ENCODE data around the gene CMTM8. TPM values are rescaled to one million over a fixed set of nuclear protein-coding genes. Genes with fewer than 3 reads are reported as not detected.

Gene CMTM8
- total RNA-seq, 1 donor from 2014 or later, result 5.7 TPM

- DNase-seq, result no peak
- Histone ChIP-seq H3K36me3 (no peaks in the 10 kb centered on the region), H3K4me1 (peaks cover 13% of the 10 kb centered on the region), H3K9me3 (replicated peaks) (peaks cover 9% of the 10 kb centered on the region), H3K4me3 (no peak overlapping the region), H3K27me3 (ENCODE audit: low read depth) (no peaks in the 10 kb centered on the region), H3K27ac (replicated peaks) (no peak overlapping the region)
- TF ChIP-seq, protein P1, sequence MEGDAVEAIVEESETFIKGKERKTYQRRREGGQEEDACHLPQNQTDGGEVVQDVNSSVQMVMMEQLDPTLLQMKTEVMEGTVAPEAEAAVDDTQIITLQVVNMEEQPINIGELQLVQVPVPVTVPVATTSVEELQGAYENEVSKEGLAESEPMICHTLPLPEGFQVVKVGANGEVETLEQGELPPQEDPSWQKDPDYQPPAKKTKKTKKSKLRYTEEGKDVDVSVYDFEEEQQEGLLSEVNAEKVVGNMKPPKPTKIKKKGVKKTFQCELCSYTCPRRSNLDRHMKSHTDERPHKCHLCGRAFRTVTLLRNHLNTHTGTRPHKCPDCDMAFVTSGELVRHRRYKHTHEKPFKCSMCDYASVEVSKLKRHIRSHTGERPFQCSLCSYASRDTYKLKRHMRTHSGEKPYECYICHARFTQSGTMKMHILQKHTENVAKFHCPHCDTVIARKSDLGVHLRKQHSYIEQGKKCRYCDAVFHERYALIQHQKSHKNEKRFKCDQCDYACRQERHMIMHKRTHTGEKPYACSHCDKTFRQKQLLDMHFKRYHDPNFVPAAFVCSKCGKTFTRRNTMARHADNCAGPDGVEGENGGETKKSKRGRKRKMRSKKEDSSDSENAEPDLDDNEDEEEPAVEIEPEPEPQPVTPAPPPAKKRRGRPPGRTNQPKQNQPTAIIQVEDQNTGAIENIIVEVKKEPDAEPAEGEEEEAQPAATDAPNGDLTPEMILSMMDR (IDR thresholded peaks at IDR 0.05; ENCODE audit: borderline replicate concordance), result no peak
- intact Hi-C loops (cut with micrococcal nuclease), result no loop called here
Observed at GRCh38 chr3:32217339-32217738, 21.1 kb upstream of the CMTM8 start.

DNA sequence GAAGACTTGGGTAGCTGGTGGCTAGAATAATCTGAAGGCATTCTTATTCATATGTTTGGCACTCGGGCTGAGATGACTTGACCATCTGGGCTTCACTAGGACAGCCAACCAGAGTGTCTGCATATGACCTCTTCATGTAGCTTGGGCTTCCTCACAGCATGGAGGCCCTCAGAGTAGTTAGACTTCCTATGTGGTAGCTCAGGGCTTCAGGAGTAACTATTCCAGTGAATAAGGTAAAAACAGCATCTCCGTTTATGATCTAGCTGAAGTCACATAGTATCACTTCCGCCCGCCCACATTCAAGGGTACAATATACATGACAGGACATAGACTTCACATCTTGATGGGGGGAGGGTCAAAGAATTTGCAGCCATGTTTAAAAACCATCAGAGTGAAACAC lies 18.9 kb upstream of the CMTM8 start:
- Histone ChIP-seq H3K4me1 (peaks cover 13% of the 10 kb centered on the region), H3K36me3 (no peaks in the 10 kb centered on the region), H3K4me3 (no peak overlapping the region), H3K9me3 (replicated peaks) (peaks cover 9% of the 10 kb centered on the region), H3K27ac (replicated peaks) (no peak overlapping the region), H3K27me3 (ENCODE audit: low read depth) (no peaks in the 10 kb centered on the region)
- TF ChIP-seq, protein P1 (IDR thresholded peaks at IDR 0.05; ENCODE audit: borderline replicate concordance), result no peak
- intact Hi-C loops (cut with micrococcal nuclease), result no loop called here
- DNase-seq, result no peak

- peaks cover 9% of the 10 kb centered on the region for H3K9me3 ChIP-seq (replicated peaks)
- H3K4me1 ChIP-seq, result peaks cover 10% of the 10 kb centered on the region
- intact Hi-C loops (cut with micrococcal nuclease), result no loop called here
- H3K27me3 ChIP-seq (ENCODE audit: low read depth), result no peaks in the 10 kb centered on the region
- H3K4me3 ChIP-seq, result no peak overlapping the region
- TF ChIP-seq, protein P1 (IDR thresholded peaks at IDR 0.05; ENCODE audit: borderline replicate concordance), result no peak
- H3K27ac ChIP-seq (replicated peaks), result no peak overlapping the region
- DNase-seq, result no peak
- no peaks in the 10 kb centered on the region for H3K36me3 ChIP-seq
Observed at GRCh38 chr3:32220006-32220405, 18.5 kb upstream of the CMTM8 start.

DNA sequence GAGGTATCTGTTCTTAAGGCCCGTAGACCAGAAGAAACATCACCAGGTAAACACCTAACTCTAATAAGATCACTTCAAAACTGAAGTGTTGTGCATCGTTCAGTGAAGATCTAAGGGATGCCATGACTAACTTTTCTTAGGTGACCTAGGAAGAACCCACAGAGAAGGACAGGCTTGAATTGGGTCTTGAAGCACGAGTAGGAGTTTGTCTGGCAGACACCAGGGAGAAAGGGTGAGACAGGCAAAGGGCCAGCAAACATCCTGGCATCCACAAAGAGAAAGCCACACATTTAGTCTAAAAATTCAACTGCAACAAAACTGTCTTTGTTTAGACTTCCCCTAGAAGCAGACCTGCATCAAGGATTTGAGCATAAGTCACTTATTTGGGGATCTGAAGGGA lies 15.5 kb upstream of the CMTM8 start:
- intact Hi-C loops (cut with micrococcal nuclease), result no loop called here
- no peak overlapping the region for H3K4me3 ChIP-seq
- H3K4me1 ChIP-seq, result peaks cover 18% of the 10 kb centered on the region
- H3K9me3 ChIP-seq (replicated peaks), result peaks cover 9% of the 10 kb centered on the region
- H3K27me3 ChIP-seq (ENCODE audit: low read depth), result no peaks in the 10 kb centered on the region
- no peaks in the 10 kb centered on the region for H3K36me3 ChIP-seq
- H3K27ac ChIP-seq (replicated peaks), result no peak overlapping the region
- TF ChIP-seq, protein P1 (IDR thresholded peaks at IDR 0.05; ENCODE audit: borderline replicate concordance), result no peak
- no peak for DNase-seq

GRCh38 chr3:32224016-32224516 lies 14.4 kb upstream of the CMTM8 start:
- H3K4me1 ChIP-seq, result peaks cover 18% of the 10 kb centered on the region
- H3K4me3 ChIP-seq, result no peak overlapping the region
- intact Hi-C loops (cut with micrococcal nuclease), result no loop called here
- no peaks in the 10 kb centered on the region for H3K27me3 ChIP-seq (ENCODE audit: low read depth)
- no peaks in the 10 kb centered on the region for H3K36me3 ChIP-seq
- TF ChIP-seq, protein P1 (IDR thresholded peaks at IDR 0.05; ENCODE audit: borderline replicate concordance), result no peak
- H3K9me3 ChIP-seq (replicated peaks), result peaks cover 9% of the 10 kb centered on the region
- DNase-seq, result no peak
- no peak overlapping the region for H3K27ac ChIP-seq (replicated peaks)

All from left ventricle myocardium inferior (tissue), 1 donor.